ENCODE data around the gene ERO1B.
"Not testable (repeated sequence)": the region's sequence is repeated elsewhere in the genome, so short reads cannot be mapped to it uniquely, and the experiment has no call there.

Gene ERO1B, protein sequence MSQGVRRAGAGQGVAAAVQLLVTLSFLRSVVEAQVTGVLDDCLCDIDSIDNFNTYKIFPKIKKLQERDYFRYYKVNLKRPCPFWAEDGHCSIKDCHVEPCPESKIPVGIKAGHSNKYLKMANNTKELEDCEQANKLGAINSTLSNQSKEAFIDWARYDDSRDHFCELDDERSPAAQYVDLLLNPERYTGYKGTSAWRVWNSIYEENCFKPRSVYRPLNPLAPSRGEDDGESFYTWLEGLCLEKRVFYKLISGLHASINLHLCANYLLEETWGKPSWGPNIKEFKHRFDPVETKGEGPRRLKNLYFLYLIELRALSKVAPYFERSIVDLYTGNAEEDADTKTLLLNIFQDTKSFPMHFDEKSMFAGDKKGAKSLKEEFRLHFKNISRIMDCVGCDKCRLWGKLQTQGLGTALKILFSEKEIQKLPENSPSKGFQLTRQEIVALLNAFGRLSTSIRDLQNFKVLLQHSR

DNA sequence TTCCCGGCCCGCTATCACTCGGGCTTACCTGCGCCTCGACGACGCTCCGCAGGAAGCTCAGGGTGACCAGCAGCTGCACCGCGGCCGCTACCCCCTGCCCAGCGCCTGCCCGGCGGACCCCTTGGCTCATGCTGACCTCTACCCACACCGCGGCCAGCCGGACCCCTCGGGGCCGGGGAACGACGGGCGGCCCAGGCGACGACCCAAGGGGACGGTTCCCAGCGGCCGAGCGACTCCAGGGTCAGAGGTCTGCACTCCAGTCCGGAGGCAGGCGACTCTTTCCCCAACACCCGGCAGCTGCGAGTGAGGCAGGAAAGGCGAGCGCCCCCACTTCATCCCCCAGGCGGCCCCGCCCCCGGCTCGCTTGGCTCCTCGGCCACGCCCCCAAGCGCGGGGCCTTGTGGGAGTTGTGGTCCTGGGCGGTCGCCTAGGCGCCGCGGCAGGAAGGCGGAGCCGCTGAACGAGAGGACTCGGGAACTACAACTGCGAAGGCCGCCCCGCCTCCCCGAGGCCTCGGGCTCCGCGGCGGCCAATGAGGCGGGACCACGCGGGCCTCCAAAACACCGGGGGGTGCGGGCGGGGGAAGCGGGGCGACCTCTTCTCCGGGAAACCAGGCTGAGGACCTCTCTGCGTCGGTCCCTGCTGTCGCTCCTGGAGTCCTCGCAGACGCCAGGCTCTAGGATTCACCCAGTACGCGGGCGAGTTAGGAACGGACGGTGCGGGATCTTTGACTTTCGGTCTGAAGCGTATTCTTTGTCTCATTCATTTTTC, at the start of gene ERO1B:
ERO1B (minus strand) TSS at position 305 of the 771 bp plus-strand sequence; CDS start at position 130, 175 bp downstream.
- FAIRE-seq, result no peak

DNA sequence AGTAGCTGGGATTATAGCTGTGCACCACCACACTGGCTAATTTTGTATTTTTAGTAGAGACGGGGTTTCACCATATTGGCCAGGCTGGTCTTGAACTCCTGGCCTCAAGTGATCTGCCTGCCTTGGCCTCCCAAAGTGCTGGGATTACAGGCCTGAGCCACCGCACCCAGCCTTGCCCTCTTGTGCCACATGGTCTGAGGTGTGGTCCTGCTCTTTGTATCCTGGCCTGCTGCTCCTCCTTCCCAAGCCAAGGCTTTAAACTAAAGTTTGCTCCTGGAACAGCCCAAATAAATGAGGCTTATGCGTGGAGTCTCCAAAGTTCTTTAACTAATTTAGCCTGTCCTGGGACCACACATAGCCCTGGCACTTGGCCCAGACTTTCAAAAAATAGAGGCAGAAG, 49.7 kb upstream of the ERO1B start:
- not testable (repeated sequence) for FAIRE-seq

DNA sequence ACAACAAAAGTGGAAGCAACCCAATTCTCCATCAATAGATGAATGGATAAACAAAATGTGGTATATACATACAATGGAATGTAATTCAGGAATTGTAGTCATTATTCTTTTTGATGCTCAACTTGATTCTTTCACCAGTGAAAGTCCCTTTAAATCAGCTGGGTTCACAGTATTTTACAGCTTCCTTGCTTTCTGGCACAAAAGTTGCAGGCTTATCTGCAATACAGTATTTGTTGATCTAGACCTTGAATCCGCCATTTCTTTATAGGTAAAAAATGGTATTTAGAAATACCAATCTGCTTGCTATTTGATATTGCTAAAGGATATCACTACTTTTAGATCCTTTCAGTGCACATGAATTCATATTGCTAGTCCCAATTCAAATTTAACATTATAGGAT, 44.7 kb upstream of the ERO1B start:
- no peak for FAIRE-seq

DNA sequence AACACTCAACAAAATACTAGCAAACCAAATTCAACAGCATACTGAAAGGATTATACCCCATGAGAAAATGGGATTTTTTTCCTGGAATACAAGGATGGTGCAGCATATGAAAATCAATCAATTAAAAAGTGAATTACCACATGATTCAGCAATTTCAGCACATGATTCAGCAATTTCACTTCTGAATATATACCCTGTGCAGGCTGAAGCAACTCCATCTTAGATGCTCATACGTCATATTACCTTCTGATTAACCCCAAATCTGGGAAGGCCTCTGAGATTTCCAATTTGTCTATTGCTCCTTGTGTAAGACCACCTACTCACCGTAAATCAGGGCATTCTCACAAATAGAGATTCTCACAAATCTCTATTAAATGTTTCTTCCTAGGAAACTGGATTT, 43.8 kb upstream of the ERO1B start:
- no peak for FAIRE-seq

GRCh38 chr1:236323819-236324411, 42.2 kb upstream of the ERO1B start:
- FAIRE-seq, result no peak

DNA sequence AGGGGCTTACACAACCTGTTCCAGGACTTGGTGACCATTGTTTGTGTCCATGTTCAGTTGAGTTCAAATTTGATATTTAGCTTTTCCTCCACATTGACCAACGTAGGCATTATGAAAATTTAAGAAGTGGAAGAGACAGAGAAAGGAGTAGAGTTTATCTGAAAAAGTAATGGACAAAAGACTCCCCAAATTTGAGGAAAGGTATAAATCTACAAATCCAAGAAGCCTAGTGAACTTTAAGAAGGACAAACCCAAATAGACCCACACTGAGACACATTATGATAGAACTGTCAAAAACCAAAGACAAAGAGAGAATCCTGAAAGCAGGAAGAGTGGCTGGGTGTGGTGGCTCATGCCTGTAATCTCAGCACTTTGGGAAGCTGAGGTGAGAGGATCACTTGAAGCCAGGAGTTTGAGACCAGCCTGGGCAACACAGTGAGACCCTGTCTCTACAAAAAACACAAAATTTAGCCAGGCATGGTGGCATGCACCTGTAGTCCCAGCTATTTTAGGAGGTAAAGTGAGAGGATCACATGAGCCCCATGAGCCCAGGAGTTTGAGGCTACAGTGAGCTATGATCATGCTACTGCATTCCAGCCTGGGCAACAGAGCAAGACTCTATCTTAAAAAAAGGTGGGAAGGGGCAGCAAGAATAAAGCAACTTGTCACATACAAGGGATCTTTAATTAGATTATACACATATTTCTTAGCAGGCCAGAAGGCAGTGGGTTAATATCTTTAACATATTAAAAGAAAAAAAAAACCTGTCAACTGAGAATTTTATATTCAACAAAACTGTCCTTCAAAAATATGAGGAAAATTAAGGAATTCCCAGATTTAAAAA, 41.0 kb upstream of the ERO1B start:
- no peak for FAIRE-seq

- peak; percentile 56 for FAIRE-seq
These were observed 39.3 kb upstream of the ERO1B start for GRCh38 chr1:236321101-236321500.

GRCh38 chr1:236320671-236321070, 38.9 kb upstream of the ERO1B start:
- FAIRE-seq, result peak; percentile 75

DNA sequence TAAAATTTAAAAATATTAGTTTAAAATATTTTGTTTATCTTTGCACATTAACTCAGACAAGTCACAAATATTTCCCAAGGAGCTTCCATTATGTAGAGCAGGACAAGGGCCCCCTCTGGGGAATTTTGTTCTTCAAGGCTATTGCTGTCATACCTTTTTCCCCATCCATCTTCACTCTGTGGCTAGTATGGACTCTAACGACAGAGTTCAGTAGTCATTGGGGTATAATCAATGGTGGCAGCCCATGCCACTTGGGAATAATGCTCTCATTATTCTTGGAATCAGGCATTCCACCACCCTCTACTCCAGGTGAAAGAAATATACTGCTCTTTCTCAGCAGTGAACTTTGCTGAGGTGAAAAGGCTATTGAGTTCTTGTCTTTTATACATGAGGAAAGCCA, 38.5 kb upstream of the ERO1B start:
- no peak for FAIRE-seq

- FAIRE-seq, result no peak
These were observed 34.7 kb upstream of the ERO1B start for GRCh38 chr1:236316437-236316836.

DNA sequence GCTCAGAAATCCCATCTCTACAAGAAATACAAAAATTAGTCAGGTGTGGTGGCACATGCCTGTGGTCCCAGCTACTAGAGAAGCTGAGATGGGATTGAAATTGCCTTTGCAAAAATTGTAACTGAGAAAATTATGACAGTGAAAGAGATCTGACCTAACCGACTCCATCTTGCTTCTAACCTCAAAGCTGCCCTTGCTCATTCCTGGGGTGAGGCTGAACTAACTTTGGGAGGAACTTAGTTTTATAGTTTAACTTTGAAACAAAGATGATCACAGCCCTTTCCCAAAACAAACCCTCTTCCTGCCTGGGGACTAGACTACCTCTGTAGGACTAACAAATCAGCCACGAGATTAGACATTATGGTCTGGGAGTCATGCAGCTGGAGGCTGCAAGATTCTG, 33.8 kb upstream of the ERO1B start:
- FAIRE-seq, result peak; percentile 24

- FAIRE-seq, result no peak
These were observed 33.3 kb upstream of the ERO1B start for GRCh38 chr1:236315092-236315491.

- not testable (repeated sequence) for FAIRE-seq
These were observed 32.3 kb upstream of the ERO1B start for GRCh38 chr1:236314050-236314449.

- no peak for FAIRE-seq
These were observed 31.7 kb upstream of the ERO1B start for GRCh38 chr1:236313427-236313826.

GRCh38 chr1:236311040-236311439, 29.3 kb upstream of the ERO1B start:
- FAIRE-seq, result no peak

- FAIRE-seq, result no peak
These were observed 27.1 kb upstream of the ERO1B start for GRCh38 chr1:236308827-236309226.

GRCh38 chr1:236307435-236307834, 25.7 kb upstream of the ERO1B start:
- peak; percentile 100 for FAIRE-seq

GRCh38 chr1:236304682-236305081, 22.9 kb upstream of the ERO1B start:
- peak; percentile 86 for FAIRE-seq

- no peak for FAIRE-seq
These were observed 21.9 kb upstream of the ERO1B start for GRCh38 chr1:236303675-236304074.

DNA sequence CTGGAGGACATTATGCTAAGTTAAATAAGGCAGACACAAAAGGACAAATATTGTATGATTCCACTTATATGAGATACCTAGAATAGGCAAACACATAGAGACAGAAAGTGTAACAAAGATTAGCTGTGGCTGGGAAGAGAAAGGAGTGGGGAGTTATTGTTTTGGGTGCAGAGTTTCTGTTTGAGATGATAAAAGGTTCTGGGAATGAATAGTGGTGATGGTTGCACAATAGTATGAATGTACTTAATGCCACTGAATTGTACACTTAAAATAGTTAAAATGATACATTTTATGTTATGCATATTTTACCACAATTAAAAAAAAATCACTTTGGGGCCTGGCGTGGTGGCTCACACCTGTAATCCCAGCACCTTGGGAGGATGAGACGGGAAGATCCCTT, 21.2 kb upstream of the ERO1B start:
- peak; percentile 45 for FAIRE-seq

DNA sequence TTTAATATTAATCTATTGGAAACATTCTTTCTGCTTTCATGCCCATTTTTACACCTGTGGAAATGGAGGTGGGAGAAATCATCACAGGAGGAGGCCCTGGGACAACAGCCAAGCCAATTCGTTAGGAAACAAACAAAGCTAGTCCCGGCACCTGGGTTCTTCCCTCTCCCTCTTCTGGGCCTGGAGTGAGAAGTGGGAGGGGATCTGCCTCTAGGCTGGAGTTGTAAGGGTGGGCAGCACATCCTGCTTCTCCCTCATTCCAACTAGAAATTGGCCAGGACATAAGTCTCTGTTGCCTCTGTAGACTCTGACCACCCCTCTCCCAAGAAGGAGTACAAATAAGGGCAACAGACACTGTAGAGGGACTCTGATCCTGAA, 20.2 kb upstream of the ERO1B start:
- FAIRE-seq, result no peak

- peak; percentile 87 for FAIRE-seq
These were observed 19.6 kb upstream of the ERO1B start for GRCh38 chr1:236301080-236301957.
